ENCODE measurements around the gene SNX13. TPM values are rescaled to one million over a fixed set of nuclear protein-coding genes. Genes with fewer than 3 reads are reported as not detected.
A peak's percentile ranks its signal among the peaks of the same experiment; 100 is the strongest.

SNX13 gene
- total and polyA plus RNA-seq, 8 donors: 5.0 to 31.4 (median 25.0) TPM

DNA sequence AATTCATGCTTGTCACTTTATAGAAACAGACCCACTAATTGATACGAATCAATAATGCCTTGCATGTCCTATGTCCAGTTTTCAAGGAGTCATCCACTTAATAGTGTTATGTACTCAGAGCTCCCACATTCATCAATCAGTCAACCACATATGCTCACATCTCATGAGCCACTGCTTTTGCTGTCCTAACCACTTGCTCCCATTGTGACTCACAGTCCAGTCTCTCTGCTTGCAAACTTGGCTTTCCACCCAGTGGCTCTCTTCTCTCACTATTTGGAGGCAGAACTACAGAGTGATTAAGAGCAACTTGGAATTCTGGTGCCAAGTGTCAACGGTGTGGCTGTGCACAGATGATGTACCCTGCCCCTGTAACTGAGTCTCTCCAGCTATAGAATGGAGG is 166.0 kb downstream of the SNX13 start:
- Histone ChIP-seq H3K27ac (no peak overlapping the region), H3K4me3 (no peak overlapping the region), H3K27me3 (no peaks in the 10 kb centered on the region), H3K36me3 (no peaks in the 10 kb centered on the region), H3K9me3 (no peaks in the 10 kb centered on the region), H3K4me1 (peaks cover 0 to 4% (median 0%) of the 10 kb centered on the region in 3 donors)
- DNase-seq: no peak
- WGBS, 2 donors: 84 to 85% methylated on average over 2 of the region's 2 CpGs
- FAIRE-seq: no peak
- TF ChIP-seq, protein P1, sequence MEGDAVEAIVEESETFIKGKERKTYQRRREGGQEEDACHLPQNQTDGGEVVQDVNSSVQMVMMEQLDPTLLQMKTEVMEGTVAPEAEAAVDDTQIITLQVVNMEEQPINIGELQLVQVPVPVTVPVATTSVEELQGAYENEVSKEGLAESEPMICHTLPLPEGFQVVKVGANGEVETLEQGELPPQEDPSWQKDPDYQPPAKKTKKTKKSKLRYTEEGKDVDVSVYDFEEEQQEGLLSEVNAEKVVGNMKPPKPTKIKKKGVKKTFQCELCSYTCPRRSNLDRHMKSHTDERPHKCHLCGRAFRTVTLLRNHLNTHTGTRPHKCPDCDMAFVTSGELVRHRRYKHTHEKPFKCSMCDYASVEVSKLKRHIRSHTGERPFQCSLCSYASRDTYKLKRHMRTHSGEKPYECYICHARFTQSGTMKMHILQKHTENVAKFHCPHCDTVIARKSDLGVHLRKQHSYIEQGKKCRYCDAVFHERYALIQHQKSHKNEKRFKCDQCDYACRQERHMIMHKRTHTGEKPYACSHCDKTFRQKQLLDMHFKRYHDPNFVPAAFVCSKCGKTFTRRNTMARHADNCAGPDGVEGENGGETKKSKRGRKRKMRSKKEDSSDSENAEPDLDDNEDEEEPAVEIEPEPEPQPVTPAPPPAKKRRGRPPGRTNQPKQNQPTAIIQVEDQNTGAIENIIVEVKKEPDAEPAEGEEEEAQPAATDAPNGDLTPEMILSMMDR (IDR thresholded peaks at IDR 0.05): no peak
- intact Hi-C loops (cut with DNase I): loop anchor here in 1 of 3 donors (10.0 kb wide), 1 partner anchor 551 kb away; no protein-coding TSS in a partner anchor
- peak in 2 of 4 donors; percentile 44 to 49 for ATAC-seq

DNA sequence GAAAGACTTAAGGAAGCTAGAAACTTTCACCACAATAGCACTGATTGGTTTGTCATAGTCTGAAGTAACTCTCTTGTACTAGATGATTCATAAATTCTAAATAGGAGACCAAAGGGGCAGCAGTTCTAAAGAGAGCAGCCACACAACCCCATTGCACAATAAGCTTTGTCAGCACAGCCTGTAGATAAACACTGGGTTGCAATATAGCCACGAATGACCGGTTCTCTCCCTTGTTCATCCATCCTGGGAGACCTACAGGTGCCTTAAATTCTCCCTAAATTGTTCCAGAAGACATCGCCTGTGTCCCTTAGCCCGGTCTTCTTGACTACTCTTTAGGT is 167.0 kb downstream of the SNX13 start:
- H3K36me3 ChIP-seq: no peaks in the 10 kb centered on the region
- no peak overlapping the region for H3K27ac ChIP-seq
- no peak overlapping the region for H3K4me3 ChIP-seq
- no peak for FAIRE-seq
- H3K9me3 ChIP-seq: no peaks in the 10 kb centered on the region
- H3K4me1 ChIP-seq: no peaks in the 10 kb centered on the region
- peak; percentile 40 to 84 (median 66) for ATAC-seq
- intact Hi-C loops (cut with DNase I): loop anchor here in 1 of 3 donors (10.0 kb wide), 1 partner anchor 552 kb away; no protein-coding TSS in a partner anchor
- DNase-seq: no peak
- TF ChIP-seq, protein P1 (IDR thresholded peaks at IDR 0.05): no peak
- 83 to 87% methylated on average over 4 of the region's 4 CpGs for whole genome bisulfite sequencing, 2 donors
- no peaks in the 10 kb centered on the region for H3K27me3 ChIP-seq

DNA sequence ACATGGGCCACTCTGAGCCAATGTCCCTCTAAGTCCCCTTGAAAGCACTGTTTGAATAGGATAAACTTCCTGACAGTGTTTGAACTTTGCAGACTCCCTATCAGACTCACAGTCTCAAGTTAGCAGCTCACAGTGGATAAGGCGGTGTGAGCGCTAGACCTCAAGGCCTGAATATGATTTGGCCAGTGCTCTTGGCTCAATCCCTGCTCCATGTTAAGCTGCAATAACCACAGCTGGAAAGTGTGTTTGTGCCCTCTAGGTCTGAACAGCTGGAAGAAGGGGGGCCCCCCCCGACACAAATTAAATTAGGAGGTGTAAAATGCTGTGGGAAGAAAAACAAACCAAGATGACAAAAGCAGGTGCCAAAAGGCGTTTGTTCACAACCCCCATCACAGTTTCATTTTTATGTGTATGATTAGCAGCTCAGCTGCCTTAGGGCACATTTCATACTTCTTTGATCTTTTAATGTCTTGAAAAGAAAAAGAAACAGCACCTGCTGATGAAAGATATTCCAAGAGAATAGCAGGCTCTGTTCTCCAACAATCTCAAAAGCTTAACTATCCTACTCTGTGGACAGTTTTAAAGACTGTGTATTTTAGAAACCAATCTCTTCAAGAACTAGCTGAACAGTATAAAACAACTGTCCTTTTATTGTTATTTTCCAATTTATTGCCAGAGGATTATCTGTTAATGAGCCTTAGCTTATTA is 167.6 kb downstream of the SNX13 start:
- no peaks in the 10 kb centered on the region for H3K27me3 ChIP-seq
- no peaks in the 10 kb centered on the region for H3K4me1 ChIP-seq
- FAIRE-seq (no peak), ATAC-seq (peak; percentile 53 to 65 (median 61)), DNase-seq (no peak)
- no peak overlapping the region for H3K4me3 ChIP-seq
- no peaks in the 10 kb centered on the region for H3K9me3 ChIP-seq
- no peak overlapping the region for H3K27ac ChIP-seq
- intact Hi-C loops (cut with DNase I): loop anchor here in 1 of 3 donors (10.0 kb wide), 1 partner anchor 552 kb away; no protein-coding TSS in a partner anchor
- TF ChIP-seq, protein P1 (IDR thresholded peaks at IDR 0.05): no peak
- 26 to 31% methylated on average over 4 of the region's 4 CpGs for WGBS, 2 donors
- no peaks in the 10 kb centered on the region for H3K36me3 ChIP-seq

DNA sequence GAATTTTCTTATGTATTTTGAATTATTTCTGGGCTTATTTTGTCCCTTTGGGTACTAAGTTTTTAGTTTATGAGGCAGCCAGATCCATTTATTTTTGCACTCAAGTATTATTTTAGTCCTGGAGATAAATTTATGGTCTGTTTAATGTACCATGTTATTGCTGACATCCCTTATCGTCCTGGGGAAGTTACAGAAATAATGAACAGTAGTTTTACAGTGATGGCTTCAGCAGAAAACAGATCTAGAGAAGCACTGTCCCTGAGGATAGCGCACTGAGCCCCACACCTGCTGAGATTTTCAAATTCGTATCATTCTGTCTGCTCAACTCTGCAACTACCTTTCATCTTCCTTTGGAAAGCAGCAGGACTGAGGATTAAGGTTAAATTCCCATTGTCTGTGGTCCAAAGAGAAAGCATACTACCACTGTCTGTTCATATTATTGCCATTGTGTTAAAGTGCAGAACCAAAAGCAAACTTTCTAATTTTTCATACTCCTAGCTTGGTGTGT is 168.3 kb downstream of the SNX13 start:
- Histone ChIP-seq H3K4me3 (no peak overlapping the region), H3K9me3 (no peaks in the 10 kb centered on the region), H3K27me3 (no peaks in the 10 kb centered on the region), H3K36me3 (no peaks in the 10 kb centered on the region), H3K4me1 (no peaks in the 10 kb centered on the region), H3K27ac (no peak overlapping the region)
- FAIRE-seq (no peak), DNase-seq (no peak), ATAC-seq (no peak)
- WGBS, 2 donors: 71 to 75% methylated on average over 3 of the region's 3 CpGs
- TF ChIP-seq, protein P1 (IDR thresholded peaks at IDR 0.05): no peak
- intact Hi-C loops (cut with DNase I): loop anchor here in 1 of 3 donors (10.0 kb wide), 1 partner anchor 553 kb away; no protein-coding TSS in a partner anchor

Data from pancreas (tissue), 10 donors.